H9 (cell line): ENCODE results near the gene FPGS. TPM values are rescaled to one million over a fixed set of nuclear protein-coding genes. Genes with fewer than 3 reads are reported as not detected.
A peak's percentile ranks its signal among the peaks of the same experiment; 100 is the strongest.

ENCODE experiments used
- DNase-seq: peaks from one replicate; pipeline ENCODE4 v3.0.0-alpha.2; 2017
- H2AFZ ChIP-seq: one replicate; pipeline ENCODE4 v1.6.1; 2013; ENCODE audit warnings: mild to moderate bottlenecking, low read length, control low read depth, moderate library complexity
- H2AK5ac ChIP-seq: 2 replicates; pipeline ENCODE4 v1.6.1; 2013; ENCODE audit warnings: low read length, control low read depth, mixed read lengths; ENCODE audit not compliant: insufficient read length
- H2BK120ac ChIP-seq: one replicate; pipeline ENCODE4 v1.6.1; 2013; ENCODE audit warnings: low read depth, mild to moderate bottlenecking, low read length, control low read depth, inconsistent platforms; ENCODE audit not compliant: poor library complexity, severe bottlenecking
- H2BK12ac ChIP-seq: 2 replicates; pipeline ENCODE4 v1.6.1; 2013; ENCODE audit warnings: low read length, control low read depth, mixed read lengths, low read depth; ENCODE audit not compliant: insufficient read length
- H2BK15ac ChIP-seq: 2 replicates; pipeline ENCODE4 v1.6.1; 2013; ENCODE audit warnings: low read depth, low read length, control low read depth
- H2BK20ac ChIP-seq: one replicate; pipeline ENCODE4 v1.6.1; 2013; ENCODE audit warnings: low read depth, mild to moderate bottlenecking, low read length, control low read depth, inconsistent platforms; ENCODE audit not compliant: poor library complexity, severe bottlenecking
- H2BK5ac ChIP-seq: 2 replicates; pipeline ENCODE4 v1.6.1; 2013; ENCODE audit warnings: low read length, control low read depth, mixed read lengths; ENCODE audit not compliant: insufficient read length
- H3K14ac ChIP-seq: 2 replicates; pipeline ENCODE4 v1.6.1; 2013; ENCODE audit warnings: low read length, control low read depth; ENCODE audit not compliant: insufficient read depth
- H3K18ac ChIP-seq: 2 replicates; pipeline ENCODE4 v1.6.1; 2013; ENCODE audit warnings: low read depth, mild to moderate bottlenecking, mixed read lengths, low read length, control low read depth; ENCODE audit not compliant: insufficient read length
- H3K23ac ChIP-seq: 2 replicates; pipeline ENCODE4 v1.6.1; 2013; ENCODE audit warnings: low read length, control low read depth, mixed read lengths, low read depth; ENCODE audit not compliant: insufficient read length
- H3K23me2 ChIP-seq: 2 replicates; pipeline ENCODE4 v1.6.1; 2013; ENCODE audit warnings: low read depth, mild to moderate bottlenecking, mixed read lengths, low read length, control low read depth; ENCODE audit not compliant: insufficient read length, poor library complexity, severe bottlenecking
- H3K27ac ChIP-seq: 2 replicates; pipeline ENCODE4 v1.5.1; 2013; ENCODE audit warnings: low read length, control low read depth, mixed read lengths, low read depth; ENCODE audit not compliant: insufficient read length
- H3K27me3 ChIP-seq: 2 replicates; pipeline ENCODE4 v1.6.1; 2013; ENCODE audit warnings: low read length, control low read depth, inconsistent platforms; ENCODE audit not compliant: insufficient read depth
- H3K4ac ChIP-seq: 2 replicates; pipeline ENCODE4 v1.6.1; 2013; ENCODE audit warnings: low read depth, mild to moderate bottlenecking, control low read depth, inconsistent platforms, low read length, moderate library complexity
- H3K4me1 ChIP-seq: 2 replicates; pipeline ENCODE4 v1.6.1; 2013; ENCODE audit warnings: low read length, control low read depth, inconsistent platforms; ENCODE audit not compliant: insufficient read depth
- H3K4me2 ChIP-seq: 2 replicates; pipeline ENCODE4 v1.6.1; 2013; ENCODE audit warnings: low read length, control low read depth, mixed read lengths; ENCODE audit not compliant: insufficient read length, insufficient read depth
- H3K56ac ChIP-seq: 2 replicates; pipeline ENCODE4 v1.6.1; 2013; ENCODE audit warnings: low read depth, mild to moderate bottlenecking, mixed read lengths, low read length, control low read depth; ENCODE audit not compliant: insufficient read length
- H3K79me1 ChIP-seq: 2 replicates; pipeline ENCODE4 v1.6.1; 2013; ENCODE audit warnings: low read depth, mild to moderate bottlenecking, moderate library complexity, low read length, control low read depth, inconsistent platforms; ENCODE audit not compliant: insufficient read depth, poor library complexity, severe bottlenecking
- H3K79me2 ChIP-seq: 2 replicates; pipeline ENCODE4 v1.6.1; 2013; ENCODE audit warnings: low read length, control low read depth, inconsistent platforms; ENCODE audit not compliant: insufficient read depth
- H3K9ac ChIP-seq: 2 replicates; pipeline ENCODE4 v1.6.1; 2013; ENCODE audit warnings: low read length, control low read depth, mixed read lengths; ENCODE audit not compliant: insufficient read length; ENCODE audit errors: extremely low read depth
- H3K9me3 ChIP-seq: one replicate; pipeline ENCODE4 v1.6.1; 2013; ENCODE audit warnings: low read depth, low read length, inconsistent platforms; ENCODE audit not compliant: control insufficient read depth
- H3T11ph ChIP-seq: one replicate; pipeline ENCODE4 v1.6.1; 2013; ENCODE audit warnings: mild to moderate bottlenecking, low read length, control low read depth, inconsistent platforms
- H4K20me1 ChIP-seq: one replicate; pipeline ENCODE4 v1.6.1; 2013; ENCODE audit not compliant: control insufficient read depth, insufficient read length, insufficient read depth
- H4K5ac ChIP-seq: 2 replicates; pipeline ENCODE4 v1.6.1; 2013; ENCODE audit warnings: low read depth, mild to moderate bottlenecking, mixed read lengths, low read length, control low read depth; ENCODE audit not compliant: insufficient read length
- H4K8ac ChIP-seq: replicated peaks from 2 replicates; pipeline ENCODE4 v1.6.1; 2013; ENCODE audit warnings: low read length, control low read depth, mixed read lengths, low read depth; ENCODE audit not compliant: insufficient read length
- H4K91ac ChIP-seq: 2 replicates; pipeline ENCODE4 v1.6.1; 2013; ENCODE audit warnings: low read depth, mild to moderate bottlenecking, moderate library complexity, mixed read lengths, low read length, control low read depth; ENCODE audit not compliant: insufficient read length
- H3K27ac Mint-ChIP-seq, 3 experiments: 2 replicates in 2 of 3; 3 replicates in 1 of 3; pipeline ENCODE4 v1.8.0; 2020 to 2021; ENCODE audit warnings: mixed read lengths in 3 of 3, mild to moderate bottlenecking in 1 of 3, moderate library complexity in 1 of 3
- H3K27me3 Mint-ChIP-seq: 2 replicates; pipeline ENCODE4 v1.8.0; 2021; ENCODE audit warnings: low read depth, mild to moderate bottlenecking, moderate library complexity, mixed read lengths
- H3K36me3 Mint-ChIP-seq, 3 experiments: 2 replicates in 2 of 3; 3 replicates in 1 of 3; pipeline ENCODE4 v1.8.0; 2020 to 2021; ENCODE audit warnings: low read depth in 3 of 3, mixed read lengths in 3 of 3; ENCODE audit not compliant: insufficient read depth in 1 of 3
- H3K4me1 Mint-ChIP-seq, 2 experiments: 2 replicates each; pipeline ENCODE4 v1.8.0; 2020; ENCODE audit warnings: mixed read lengths in 2 of 2
- H3K4me3 Mint-ChIP-seq, 2 experiments: 2 replicates in 1 of 2; 3 replicates in 1 of 2; pipeline ENCODE4 v1.8.0; 2020 to 2021; ENCODE audit warnings: mild to moderate bottlenecking in 2 of 2, mixed read lengths in 2 of 2, moderate library complexity in 1 of 2
- H3K9me3 Mint-ChIP-seq, 2 experiments: 2 replicates in 1 of 2; 3 replicates in 1 of 2; pipeline ENCODE4 v1.8.0; 2020; ENCODE audit warnings: mild to moderate bottlenecking in 2 of 2, mixed read lengths in 2 of 2, moderate library complexity in 1 of 2
- CTCF ChIP-seq: fragments of 200-600 bp; sonication (generic); conservative IDR thresholded peaks from 3 replicates; pipeline ENCODE4 v1.8.0; 2021; ENCODE audit warnings: antibody characterized with exemption, mild to moderate bottlenecking
- WGBS: extraction: QIAGEN DNeasy Blood & Tissue Kit; methylation state at CpG from one replicate; pipeline ENCODE4 v1.1.7; 2013; ENCODE audit warnings: missing lambda C conversion rate, low lambda C conversion rate, mixed read lengths; ENCODE audit not compliant: insufficient read length; ENCODE audit errors: extremely low coverage; 5-methylcytosine and 5-hydroxymethylcytosine counted together
- total RNA-seq: library from RNA; stranded (reverse); gene quantifications from 2 replicates; pipeline ENCODE4 v1.2.1, GENCODE V29; 2021

FPGS gene
- total RNA-seq, 1 experiment from 2014 or later, result 68.4 TPM

GRCh38 chr9:127856729-127857116 is 54.0 kb downstream of the FPGS start:
- Mint-ChIP-seq H3K9me3 (no peaks in the 10 kb centered on the region), H3K27me3 (no peaks in the 10 kb centered on the region; the same call in none of the 2 replicates), H3K36me3 (no peaks in the 10 kb centered on the region), H3K27ac (peak overlapping the region in 1 of 3 experiments; percentile 77; a peak in 1 of 7 replicates), H3K4me3 (no peak overlapping the region), H3K4me1 (peaks cover 2 to 9% of the 10 kb centered on the region in 2 experiments; a peak in 2 of 4 replicates)
- no peak overlapping the region for H3K4ac ChIP-seq
- no peak overlapping the region for H2BK5ac ChIP-seq
- H3K4me2 ChIP-seq, result no peak overlapping the region
- no peak overlapping the region for H4K91ac ChIP-seq
- H3K9ac ChIP-seq, result no peak overlapping the region
- no peak overlapping the region for H2BK120ac ChIP-seq
- H3K79me1 ChIP-seq, result no peaks in the 10 kb centered on the region
- H3K18ac ChIP-seq, result no peak overlapping the region
- H3K79me2 ChIP-seq, result no peaks in the 10 kb centered on the region
- no peak overlapping the region for H2BK12ac ChIP-seq
- H3K23ac ChIP-seq, result no peak overlapping the region
- no CpG with 5 or more reads among the region's 8 CpGs for WGBS
- H3K56ac ChIP-seq, result no peak overlapping the region
- no peaks in the 10 kb centered on the region for H4K20me1 ChIP-seq
- H3K14ac ChIP-seq, result no peak overlapping the region
- no peak overlapping the region for H3T11ph ChIP-seq
- H3K9me3 ChIP-seq, result no peaks in the 10 kb centered on the region
- no peak overlapping the region for H4K8ac ChIP-seq
- H3K27ac ChIP-seq, result no peak overlapping the region
- no peak overlapping the region for H2AK5ac ChIP-seq
- H2BK20ac ChIP-seq, result no peak overlapping the region
- no peak overlapping the region for H4K5ac ChIP-seq
- H3K23me2 ChIP-seq, result peaks cover 3% of the 10 kb centered on the region
- H3K27me3 ChIP-seq, result no peaks in the 10 kb centered on the region
- DNase-seq, result no peak
- H2BK15ac ChIP-seq, result no peak overlapping the region
- no peak for TF ChIP-seq CTCF
- no peaks in the 10 kb centered on the region for H3K4me1 ChIP-seq
- H2AFZ ChIP-seq, result no peak overlapping the region
